K562 (cell line): ENCODE measurements around the gene ZBED2. TPM values are rescaled to one million over a fixed set of nuclear protein-coding genes. Genes with fewer than 3 reads are reported as not detected.

Experiments
- ATAC-seq: fragments of 200-7000 bp; cut with Tn5 transposase; 3 replicates; pipeline ENCODE4 v1.9.1; 2020; ENCODE audit warnings: moderate library complexity
- BruUV-seq: library from RNA; stranded (reverse); fragments of 400-500 nt; replicated peaks from 2 replicates; lab custom pipeline; 2021; lab: Mats Ljungman, UMichigan
- CTCF ChIA-PET: fragments of 300-600 bp; formaldehyde crosslinking; extraction: SDS; loops from one replicate; lab custom pipeline; 2021; ENCODE audit warnings: low intra/inter-chr PET ratio; lab: Yijun Ruan, JAX
- POLR2A ChIA-PET: fragments of 300-600, 350-650 bp; sonication (Branson Sonifier 250); formaldehyde crosslinking; extraction: SDS; loops from one replicate; lab custom pipeline; 2021; ENCODE audit warnings: antibody characterized with exemption, inconsistent platforms; lab: Yijun Ruan, JAX
- DNase-seq, 4 experiments: peaks; one replicate each; pipeline versions ENCODE4 v3.0.0 to v3.0.0-alpha.2; 2011 to 2018; ENCODE audit warnings: low spot score in 3 of 4, mixed read lengths in 3 of 4; ENCODE audit errors: extremely low read depth in 1 of 4
- FAIRE-seq: peaks from 2 replicates; lab custom pipeline; 2011; peaks lifted over from hg19 to GRCh38; lab: Jason Lieb, UNC
- H2AFZ ChIP-seq: 2 replicates; pipeline ENCODE4 v1.6.0; 2011; ENCODE audit warnings: low read depth, low read length, control low read depth, inconsistent platforms
- H3K27ac ChIP-seq: fragments of 200-600 bp; 3 replicates; pipeline ENCODE4 v1.8.0; 2011; ENCODE audit warnings: low read depth, mild to moderate bottlenecking, control low read depth, inconsistent platforms, low read length, moderate library complexity, mixed read lengths; ENCODE audit errors: extremely low read depth
- H3K27me3 ChIP-seq, 2 experiments: fragments of 300-600 bp in 1 of 2; 2 replicates in 1 of 2; 3 replicates in 1 of 2; pipeline versions ENCODE4 v1.6.0 to v1.8.0; 2011; ENCODE audit warnings: inconsistent platforms in 2 of 2, low read length in 2 of 2, mild to moderate bottlenecking in 1 of 2, mixed read lengths in 1 of 2, moderate library complexity in 1 of 2; ENCODE audit not compliant: control insufficient read depth in 2 of 2, insufficient read depth in 2 of 2
- H3K36me3 ChIP-seq: fragments of 300-600 bp; 3 replicates; pipeline ENCODE4 v1.8.0; 2011; ENCODE audit warnings: mild to moderate bottlenecking, low read length, inconsistent platforms; ENCODE audit not compliant: control insufficient read depth, insufficient read depth
- H3K4me1 ChIP-seq, 2 experiments: fragments of 200-600 bp in 1 of 2; replicated peaks in 1 of 2; 2 replicates in 1 of 2; 3 replicates in 1 of 2; pipeline versions ENCODE4 v1.5.1 to v1.8.0; 2011; ENCODE audit warnings: inconsistent platforms in 2 of 2, low read length in 2 of 2, mild to moderate bottlenecking in 1 of 2, mixed read lengths in 1 of 2, moderate library complexity in 1 of 2; ENCODE audit not compliant: control insufficient read depth in 2 of 2, insufficient read depth in 2 of 2
- H3K4me2 ChIP-seq: 2 replicates; pipeline ENCODE4 v1.6.1; 2011; ENCODE audit warnings: low read length, control low read depth, inconsistent platforms, mixed read lengths; ENCODE audit not compliant: insufficient read depth
- H3K4me3 ChIP-seq: fragments of 200-600 bp; sonication (generic), shearing (Covaris generic); 2 replicates; pipeline ENCODE4 v1.5.1; 2016; ENCODE audit warnings: control low read depth, inconsistent platforms
- H3K79me2 ChIP-seq: fragments of 200-600 bp; 3 replicates; pipeline ENCODE4 v1.8.0; 2011; ENCODE audit warnings: low read length, inconsistent platforms; ENCODE audit not compliant: control insufficient read depth, insufficient read depth
- H3K9ac ChIP-seq, 2 experiments: 2 replicates each; pipeline versions ENCODE4 v1.6.0 to v1.6.1; 2011; ENCODE audit warnings: low read depth in 2 of 2, low read length in 2 of 2, control low read depth in 1 of 2, inconsistent platforms in 1 of 2, mild to moderate bottlenecking in 1 of 2, mixed read lengths in 1 of 2; ENCODE audit not compliant: insufficient read depth in 1 of 2
- H3K9me1 ChIP-seq: one replicate; pipeline ENCODE4 v1.6.0; 2011; ENCODE audit warnings: inconsistent platforms, mild to moderate bottlenecking, low read length, moderate library complexity; ENCODE audit not compliant: control insufficient read depth, insufficient read depth
- H3K9me3 ChIP-seq: replicated peaks from 2 replicates; pipeline ENCODE4 v1.5.1; 2011; ENCODE audit warnings: low read depth, low read length, inconsistent platforms; ENCODE audit not compliant: control insufficient read depth, insufficient read depth
- H4K20me1 ChIP-seq: replicated peaks from 2 replicates; pipeline ENCODE4 v1.6.1; 2011; ENCODE audit warnings: low read length, inconsistent platforms, mixed read lengths; ENCODE audit not compliant: control insufficient read depth, insufficient read depth
- HDAC8 ChIP-seq: fragments of 450-650 bp; IDR thresholded peaks from 2 replicates; pipeline ENCODE4 v1.6.1; 2016; ENCODE audit warnings: mild to moderate bottlenecking, missing genetic modification characterization, moderate library complexity, missing compliant biosample characterization
- HNRNPUL1 ChIP-seq: fragments of 200-400 bp; formaldehyde crosslinking; IDR thresholded peaks from 2 replicates; pipeline ENCODE4 v1.6.1; 2017; ENCODE audit warnings: low read length
- MEIS2 ChIP-seq: fragments of 450-650 bp; IDR thresholded peaks from 2 replicates; pipeline ENCODE4 v1.6.1; 2014; ENCODE audit warnings: mild to moderate bottlenecking; ENCODE audit not compliant: partially characterized antibody
- RNF2 ChIP-seq: sonication (generic); IDR thresholded peaks from 2 replicates; pipeline ENCODE4 v1.6.1; 2016
- ZNF174 ChIP-seq: fragments of 250-450 bp; sonication (Bioruptor Pico); IDR thresholded peaks from 2 replicates; pipeline ENCODE4 v1.4.0; 2020; ENCODE audit warnings: mild to moderate bottlenecking
- ZNF224 ChIP-seq: sonication (generic); formaldehyde crosslinking; IDR thresholded peaks from 2 replicates; pipeline ENCODE4 v1.8.0; 2022; ENCODE audit warnings: mild to moderate bottlenecking, missing genetic modification reagents
- WGBS: fragments of 100-300 bp; shearing (Covaris generic); methylation state at CpG from one replicate; pipeline ENCODE4 v1.1.6; 2016; ENCODE audit warnings: low coverage, mixed read lengths; ENCODE audit not compliant: insufficient coverage; ENCODE audit errors: missing lambda C conversion rate; 5-methylcytosine and 5-hydroxymethylcytosine counted together
- in situ Hi-C: fragments of 300-500 bp; cut with MboI; formaldehyde crosslinking; loops from 4 replicates; pipeline ENCODE4 v1.15.0; 2018; ENCODE audit warnings: inconsistent platforms, mixed read lengths
- intact Hi-C: fragments of 100-400 bp; cut with micrococcal nuclease; formaldehyde crosslinking; loops from 2 replicates; pipeline ENCODE4 v1.14.2; 2022
- polyA plus RNA-seq, 8 experiments: library from polyadenylated mRNA; depleted of rRNA in 4 of 8; stranded (reverse) in 5 of 8; unstranded in 3 of 8; fragments of >200 nt; fragmentation: Nextera tagmentation in 2 of 8; fragmentation: Illumina TruSeq in 1 of 8; extraction: Ambion mirVana in 2 of 8; extraction: Trizol in 1 of 8; gene quantifications; 2 replicates each; pipeline versions ENCODE4 v1.2.1 to v1.2.3, GENCODE V29; 2011 to 2014; ENCODE audit warnings: inconsistent platforms in 1 of 8, missing spikeins in 1 of 8
- total RNA-seq, 7 experiments: library from RNA; depleted of rRNA in 6 of 7; stranded (reverse); fragments of >200 nt in 6 of 7; fragmentation: Illumina TruSeq in 2 of 7; extraction: Trizol in 2 of 7; gene quantifications; 2 replicates each; pipeline versions ENCODE4 v1.2.1 to v1.2.3, GENCODE V29; 2011 to 2021; ENCODE audit warnings: low replicate concordance in 1 of 7
- TF ChIP-seq, protein P1 (sequence below), 2 experiments: fragments of 450-650 bp in 1 of 2; IDR thresholded peaks; 2 replicates each; pipeline ENCODE4 v1.6.1; 2011 to 2017; ENCODE audit warnings: low read depth in 2 of 2, antibody characterized with exemption in 1 of 2, borderline replicate concordance in 1 of 2, low read length in 1 of 2, mild to moderate bottlenecking in 1 of 2, mixed read lengths in 1 of 2; ENCODE audit not compliant: control insufficient read depth in 1 of 2
- TF ChIP-seq, protein P2 (sequence below): IDR thresholded peaks from 2 replicates; pipeline ENCODE4 v1.6.1; 2011; ENCODE audit warnings: borderline replicate concordance, low read depth, mild to moderate bottlenecking, moderate library complexity, low read length; ENCODE audit not compliant: insufficient read depth, poor library complexity, severe bottlenecking

ZBED2 gene
- total and polyA plus RNA-seq, 9 of the 15 experiments (the other 6 are each of a cell fraction or from before 2014, with no cell fraction given), result 0.11 TPM; not detected in 8

GRCh38 chr3:111617406-111617805 lies 22.3 kb upstream of the ZBED2 start:
- POLR2A ChIA-PET, result no interaction called here
- Histone ChIP-seq H3K36me3 (no peaks in the 10 kb centered on the region), H3K27ac (no peak overlapping the region), H3K9me3 (no peaks in the 10 kb centered on the region), H3K9me1 (no peaks in the 10 kb centered on the region), H3K79me2 (no peaks in the 10 kb centered on the region), H3K9ac (no peak overlapping the region), H3K4me3 (no peak overlapping the region), H4K20me1 (no peaks in the 10 kb centered on the region), H3K4me2 (no peak overlapping the region), H3K27me3 (no peaks in the 10 kb centered on the region), H3K4me1 (no peaks in the 10 kb centered on the region), H2AFZ (no peak overlapping the region)
- in situ Hi-C loops, result no loop called here
- intact Hi-C loops, result no loop called here
- DNase-seq, result no peak
- no TSS peak for BruUV-seq
- WGBS, result no CpG with 5 or more reads among the region's 3 CpGs
- no peak for ATAC-seq
- CTCF ChIA-PET, result no interaction called here
- TF ChIP-seq ZNF224 (CRISPR knock-in tag) (no peak), HNRNPUL1 (no peak)
- no peak for FAIRE-seq

- 0% methylated on average over 4 of the region's 6 CpGs for WGBS
- no peak overlapping the region for H2AFZ ChIP-seq
- no peak overlapping the region for H3K4me2 ChIP-seq
- intact Hi-C loops, result no loop called here
- H3K9me1 ChIP-seq, result no peaks in the 10 kb centered on the region
- no peak for ATAC-seq
- no peak for FAIRE-seq
- in situ Hi-C loops, result no loop called here
- H3K4me3 ChIP-seq, result no peak overlapping the region
- H3K9me3 ChIP-seq, result no peaks in the 10 kb centered on the region
- no peaks in the 10 kb centered on the region for H3K27me3 ChIP-seq
- POLR2A ChIA-PET, result no interaction called here
- no peak overlapping the region for H3K27ac ChIP-seq
- CTCF ChIA-PET, result no interaction called here
- H3K79me2 ChIP-seq, result no peaks in the 10 kb centered on the region
- H3K9ac ChIP-seq, result no peak overlapping the region
- H4K20me1 ChIP-seq, result no peaks in the 10 kb centered on the region
- no peaks in the 10 kb centered on the region for H3K36me3 ChIP-seq
- no TSS peak for BruUV-seq
- no peak for DNase-seq
- no peaks in the 10 kb centered on the region for H3K4me1 ChIP-seq
- TF ChIP-seq ZNF174 (CRISPR knock-in tag) (no peak), HDAC8 (tag) (no peak), MEIS2 (no peak), RNF2 (no peak)
- TF ChIP-seq, protein P1, sequence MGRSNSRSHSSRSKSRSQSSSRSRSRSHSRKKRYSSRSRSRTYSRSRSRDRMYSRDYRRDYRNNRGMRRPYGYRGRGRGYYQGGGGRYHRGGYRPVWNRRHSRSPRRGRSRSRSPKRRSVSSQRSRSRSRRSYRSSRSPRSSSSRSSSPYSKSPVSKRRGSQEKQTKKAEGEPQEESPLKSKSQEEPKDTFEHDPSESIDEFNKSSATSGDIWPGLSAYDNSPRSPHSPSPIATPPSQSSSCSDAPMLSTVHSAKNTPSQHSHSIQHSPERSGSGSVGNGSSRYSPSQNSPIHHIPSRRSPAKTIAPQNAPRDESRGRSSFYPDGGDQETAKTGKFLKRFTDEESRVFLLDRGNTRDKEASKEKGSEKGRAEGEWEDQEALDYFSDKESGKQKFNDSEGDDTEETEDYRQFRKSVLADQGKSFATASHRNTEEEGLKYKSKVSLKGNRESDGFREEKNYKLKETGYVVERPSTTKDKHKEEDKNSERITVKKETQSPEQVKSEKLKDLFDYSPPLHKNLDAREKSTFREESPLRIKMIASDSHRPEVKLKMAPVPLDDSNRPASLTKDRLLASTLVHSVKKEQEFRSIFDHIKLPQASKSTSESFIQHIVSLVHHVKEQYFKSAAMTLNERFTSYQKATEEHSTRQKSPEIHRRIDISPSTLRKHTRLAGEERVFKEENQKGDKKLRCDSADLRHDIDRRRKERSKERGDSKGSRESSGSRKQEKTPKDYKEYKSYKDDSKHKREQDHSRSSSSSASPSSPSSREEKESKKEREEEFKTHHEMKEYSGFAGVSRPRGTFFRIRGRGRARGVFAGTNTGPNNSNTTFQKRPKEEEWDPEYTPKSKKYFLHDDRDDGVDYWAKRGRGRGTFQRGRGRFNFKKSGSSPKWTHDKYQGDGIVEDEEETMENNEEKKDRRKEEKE (IDR thresholded peaks at IDR 0.05; ENCODE audit: borderline replicate concordance in 1 of 2, control insufficient read depth in 1 of 2, low read depth in 2 of 2, low read length in 1 of 2), result no peak
- TF ChIP-seq, protein P2, sequence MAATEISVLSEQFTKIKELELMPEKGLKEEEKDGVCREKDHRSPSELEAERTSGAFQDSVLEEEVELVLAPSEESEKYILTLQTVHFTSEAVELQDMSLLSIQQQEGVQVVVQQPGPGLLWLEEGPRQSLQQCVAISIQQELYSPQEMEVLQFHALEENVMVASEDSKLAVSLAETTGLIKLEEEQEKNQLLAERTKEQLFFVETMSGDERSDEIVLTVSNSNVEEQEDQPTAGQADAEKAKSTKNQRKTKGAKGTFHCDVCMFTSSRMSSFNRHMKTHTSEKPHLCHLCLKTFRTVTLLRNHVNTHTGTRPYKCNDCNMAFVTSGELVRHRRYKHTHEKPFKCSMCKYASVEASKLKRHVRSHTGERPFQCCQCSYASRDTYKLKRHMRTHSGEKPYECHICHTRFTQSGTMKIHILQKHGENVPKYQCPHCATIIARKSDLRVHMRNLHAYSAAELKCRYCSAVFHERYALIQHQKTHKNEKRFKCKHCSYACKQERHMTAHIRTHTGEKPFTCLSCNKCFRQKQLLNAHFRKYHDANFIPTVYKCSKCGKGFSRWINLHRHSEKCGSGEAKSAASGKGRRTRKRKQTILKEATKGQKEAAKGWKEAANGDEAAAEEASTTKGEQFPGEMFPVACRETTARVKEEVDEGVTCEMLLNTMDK, result no peak
These were observed 21.4 kb upstream of the ZBED2 start for GRCh38 chr3:111616417-111617105.
